Skeletal muscle tissue (tissue), 4 donors: ENCODE measurements around the gene MYO1D. TPM values are rescaled to one million over a fixed set of nuclear protein-coding genes. Genes with fewer than 3 reads are reported as not detected.
A peak's percentile ranks its signal among the peaks of the same experiment; 100 is the strongest.

Experiments
- H3K27ac ChIP-seq: one replicate; pipeline ENCODE4 v1.7.0; 2013; ENCODE audit warnings: mild to moderate bottlenecking, low read depth, low read length, inconsistent platforms
- H3K27me3 ChIP-seq, 3 donors: one replicate each; pipeline ENCODE4 v1.7.0; 2013; ENCODE audit warnings: low read length in 3 of 3; ENCODE audit not compliant: control insufficient read depth in 3 of 3, insufficient read depth in 3 of 3
- H3K36me3 ChIP-seq, 3 donors: one replicate each; pipeline ENCODE4 v1.7.0; 2013; ENCODE audit warnings: low read length in 3 of 3; ENCODE audit not compliant: control insufficient read depth in 3 of 3, insufficient read depth in 3 of 3
- H3K4me1 ChIP-seq, 3 donors: one replicate each; pipeline ENCODE4 v1.7.0; 2013; ENCODE audit warnings: low read length in 3 of 3, mild to moderate bottlenecking in 3 of 3; ENCODE audit not compliant: control insufficient read depth in 3 of 3, insufficient read depth in 3 of 3
- H3K4me3 ChIP-seq, 3 donors: one replicate each; pipeline ENCODE4 v1.7.0; 2013; ENCODE audit warnings: low read length in 3 of 3
- H3K9ac ChIP-seq, 3 donors: one replicate each; pipeline ENCODE4 v1.7.0; 2013; ENCODE audit warnings: low read length in 3 of 3, mild to moderate bottlenecking in 3 of 3, moderate library complexity in 2 of 3, low read depth in 1 of 3
- H3K9me3 ChIP-seq, 3 donors: one replicate each; pipeline ENCODE4 v1.7.0; 2013; ENCODE audit warnings: low read length in 3 of 3; ENCODE audit not compliant: control insufficient read depth in 3 of 3
- total RNA-seq: library from RNA; depleted of rRNA; stranded (reverse); fragments of >200 nt; gene quantifications from one replicate; pipeline ENCODE4 v1.2.3, GENCODE V29; 2014
- donor health status: Osteomylitis.

The MYO1D gene
- total RNA-seq, 1 donor from 2014 or later, result 15.1 TPM

GRCh38 chr17:32504166-32504990 lies 372.5 kb downstream of the MYO1D start:
- peak overlapping the region in 1 of 3 donors; percentile 33 for H3K9ac ChIP-seq
- H3K27ac ChIP-seq, result peak overlapping the region; percentile 7
- H3K4me3 ChIP-seq, result no peak overlapping the region
- peaks cover 0 to 3% (median 0%) of the 10 kb centered on the region in 3 donors for H3K36me3 ChIP-seq
- peaks cover 0 to 27% (median 17%) of the 10 kb centered on the region in 3 donors for H3K4me1 ChIP-seq
- no peaks in the 10 kb centered on the region for H3K27me3 ChIP-seq
- H3K9me3 ChIP-seq, result no peaks in the 10 kb centered on the region

- Histone ChIP-seq H3K36me3 (peaks cover 0 to 3% (median 0%) of the 10 kb centered on the region in 3 donors), H3K9ac (no peak overlapping the region), H3K4me3 (no peak overlapping the region), H3K9me3 (no peaks in the 10 kb centered on the region), H3K27ac (peak overlapping the region; percentile 7), H3K27me3 (no peaks in the 10 kb centered on the region), H3K4me1 (peaks cover 0 to 27% (median 17%) of the 10 kb centered on the region in 3 donors)
Measured at GRCh38 chr17:32503251-32504165, 373.4 kb downstream of the MYO1D start.

GRCh38 chr17:32502710-32503109 lies 374.2 kb downstream of the MYO1D start:
- no peaks in the 10 kb centered on the region for H3K27me3 ChIP-seq
- H3K27ac ChIP-seq, result no peak overlapping the region
- peaks cover 0 to 28% (median 20%) of the 10 kb centered on the region in 3 donors for H3K4me1 ChIP-seq
- no peak overlapping the region for H3K9ac ChIP-seq
- no peaks in the 10 kb centered on the region for H3K9me3 ChIP-seq
- peaks cover 0 to 3% (median 0%) of the 10 kb centered on the region in 3 donors for H3K36me3 ChIP-seq
- no peak overlapping the region for H3K4me3 ChIP-seq

- Histone ChIP-seq H3K4me3 (no peak overlapping the region), H3K36me3 (peaks cover 0 to 3% (median 0%) of the 10 kb centered on the region in 3 donors), H3K9ac (no peak overlapping the region), H3K27ac (no peak overlapping the region), H3K9me3 (no peaks in the 10 kb centered on the region), H3K4me1 (peaks cover 0 to 35% (median 27%) of the 10 kb centered on the region in 3 donors), H3K27me3 (no peaks in the 10 kb centered on the region)
Measured at GRCh38 chr17:32502013-32502412, 374.9 kb downstream of the MYO1D start.

GRCh38 chr17:32498391-32498790 lies 378.5 kb downstream of the MYO1D start:
- Histone ChIP-seq H3K36me3 (peaks cover 0 to 3% (median 2%) of the 10 kb centered on the region in 3 donors), H3K4me1 (peaks cover 22 to 45% (median 40%) of the 10 kb centered on the region in 3 donors), H3K9me3 (no peaks in the 10 kb centered on the region), H3K27ac (no peak overlapping the region), H3K27me3 (no peaks in the 10 kb centered on the region), H3K4me3 (no peak overlapping the region), H3K9ac (no peak overlapping the region)

GRCh38 chr17:32497431-32498205 lies 379.3 kb downstream of the MYO1D start:
- no peaks in the 10 kb centered on the region for H3K9me3 ChIP-seq
- peaks cover 0 to 3% (median 3%) of the 10 kb centered on the region in 3 donors for H3K36me3 ChIP-seq
- H3K4me1 ChIP-seq, result peaks cover 22 to 44% (median 40%) of the 10 kb centered on the region in 3 donors
- no peak overlapping the region for H3K9ac ChIP-seq
- H3K27me3 ChIP-seq, result no peaks in the 10 kb centered on the region
- H3K27ac ChIP-seq, result peak overlapping the region; percentile 96
- no peak overlapping the region for H3K4me3 ChIP-seq

GRCh38 chr17:32496395-32497073 lies 380.4 kb downstream of the MYO1D start:
- peak overlapping the region; percentile 96 for H3K27ac ChIP-seq
- peaks cover 29 to 44% (median 40%) of the 10 kb centered on the region in 3 donors for H3K4me1 ChIP-seq
- H3K9ac ChIP-seq, result peak overlapping the region; percentile 74 to 83 (median 75)
- peak overlapping the region in 2 of 3 donors; percentile 49 to 65 for H3K4me3 ChIP-seq
- H3K9me3 ChIP-seq, result no peaks in the 10 kb centered on the region
- H3K36me3 ChIP-seq, result peaks cover 0 to 3% (median 3%) of the 10 kb centered on the region in 3 donors
- H3K27me3 ChIP-seq, result no peaks in the 10 kb centered on the region

- H3K9me3 ChIP-seq, result no peaks in the 10 kb centered on the region
- peaks cover 0 to 3% (median 3%) of the 10 kb centered on the region in 3 donors for H3K36me3 ChIP-seq
- peak overlapping the region; percentile 49 to 65 (median 60) for H3K4me3 ChIP-seq
- H3K4me1 ChIP-seq, result peaks cover 29 to 44% (median 40%) of the 10 kb centered on the region in 3 donors
- H3K27me3 ChIP-seq, result no peaks in the 10 kb centered on the region
- peak overlapping the region; percentile 74 to 83 (median 75) for H3K9ac ChIP-seq
- H3K27ac ChIP-seq, result peak overlapping the region; percentile 96
Measured at GRCh38 chr17:32495359-32496231, 381.3 kb downstream of the MYO1D start.
